Measurements from ENCODE around the gene PSMG1.
"Not testable (repeated sequence)": the region's sequence is repeated elsewhere in the genome, so short reads cannot be mapped to it uniquely, and the experiment has no call there.

PSMG1 gene

DNA sequence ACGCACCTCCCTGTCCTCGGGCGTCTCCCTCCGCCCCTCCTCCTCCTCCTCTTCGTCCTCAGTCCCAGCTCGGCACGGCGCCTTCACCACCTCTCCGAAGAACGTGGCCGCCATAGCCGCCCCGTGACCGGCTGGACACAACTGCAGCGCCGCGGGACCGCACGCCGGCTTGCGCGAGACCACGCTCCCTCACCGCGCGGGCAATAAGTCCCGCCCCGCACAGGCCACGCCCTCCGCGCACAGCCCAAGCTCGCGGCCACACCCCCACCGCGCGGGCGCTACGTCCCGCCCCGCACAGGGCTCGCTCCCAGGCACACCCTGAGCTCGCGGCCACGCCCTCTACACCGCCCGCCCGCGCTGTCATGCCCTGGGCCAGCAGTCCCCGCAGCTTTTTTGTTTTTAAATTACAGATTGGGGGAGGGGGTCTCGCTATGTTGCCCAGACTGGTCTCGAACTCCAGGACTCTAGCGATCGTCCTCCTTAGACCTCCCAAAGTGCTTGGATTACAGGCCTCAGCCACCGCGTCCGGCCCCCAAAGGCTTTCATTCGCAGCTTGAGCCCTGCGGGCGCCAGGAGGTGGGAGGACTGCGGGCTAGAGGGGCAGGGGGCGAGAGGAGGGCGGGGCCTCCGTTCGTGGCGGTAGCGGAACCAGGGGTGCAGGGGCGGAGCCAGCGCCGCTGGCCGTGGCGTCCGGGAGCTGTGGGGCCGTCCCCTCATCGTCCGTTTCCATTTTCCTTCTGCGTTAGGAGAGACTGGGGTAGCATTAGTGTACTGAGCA is at the start of gene PSMG1:
Gene PSMG1 (minus strand): TSS at position 180 of the 778 bp plus-strand sequence. CDS start 66 bp downstream, at position 114.
- peak in 50 of 51 donors; percentile 42 to 94 (median 81) for DNase-seq

- DNase-seq: no peak
Observed at GRCh38 chr21:39232861-39233291, 49.6 kb upstream of the PSMG1 start.

- DNase-seq: no peak
Observed at GRCh38 chr21:39224930-39225329, 41.7 kb upstream of the PSMG1 start.

- DNase-seq: no peak
Observed at GRCh38 chr21:39221997-39222486, 38.8 kb upstream of the PSMG1 start.

DNA sequence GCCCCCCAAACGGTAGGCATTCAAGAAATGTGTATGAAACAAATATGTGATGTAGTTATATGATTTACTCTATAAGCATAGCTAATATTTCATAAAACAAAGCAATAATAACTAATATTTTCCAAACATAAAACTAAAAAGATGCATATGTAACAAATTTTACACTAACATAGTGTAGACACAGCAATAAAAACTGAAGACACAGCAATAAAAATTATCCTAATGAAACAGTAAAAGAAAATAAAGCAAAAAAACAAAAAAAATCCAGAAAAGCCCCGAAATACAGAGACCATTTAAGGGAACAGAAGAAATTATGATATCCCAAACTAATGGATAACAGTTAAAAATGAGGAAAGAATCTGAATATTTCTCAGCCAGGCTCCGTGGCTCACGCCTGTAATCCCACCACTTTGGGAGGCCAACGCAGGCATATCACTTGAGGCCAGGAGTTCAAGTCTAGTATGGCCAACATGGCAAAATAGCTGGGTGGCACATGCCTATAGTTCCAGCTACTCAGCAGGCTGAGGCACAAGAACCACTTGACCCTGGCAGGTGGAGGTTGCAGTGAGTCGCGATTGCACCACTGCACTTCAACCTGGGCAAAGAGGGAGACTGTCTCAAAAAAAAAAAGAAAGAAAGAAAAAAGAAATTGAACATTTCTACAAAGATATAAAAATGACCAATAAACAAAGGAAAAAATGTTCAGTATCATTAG is 38.2 kb upstream of the PSMG1 start:
- no peak for DNase-seq

DNA sequence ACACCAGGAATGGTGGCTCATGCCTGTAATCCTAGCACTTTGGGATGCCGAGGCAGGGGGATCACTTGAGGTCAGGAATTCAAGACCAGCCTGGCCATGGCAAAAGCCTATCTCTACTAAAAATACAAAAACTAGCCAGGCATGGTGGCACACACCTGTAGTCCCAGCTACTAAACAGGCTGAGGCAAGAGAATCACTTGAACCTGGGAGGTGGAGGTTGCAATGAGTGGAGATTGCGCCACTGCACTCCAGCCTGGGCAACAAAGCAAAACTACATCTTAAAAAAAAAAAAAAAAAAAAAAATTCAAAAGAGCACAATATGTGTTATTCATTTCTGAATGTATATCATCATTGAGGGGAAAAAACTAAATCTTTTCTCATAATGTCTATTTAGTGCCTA is 37.6 kb upstream of the PSMG1 start:
- not testable (repeated sequence) for DNase-seq

- peak in 1 of 51 donors; percentile 26 for DNase-seq
Observed at GRCh38 chr21:39220150-39220549, 36.9 kb upstream of the PSMG1 start.

DNA sequence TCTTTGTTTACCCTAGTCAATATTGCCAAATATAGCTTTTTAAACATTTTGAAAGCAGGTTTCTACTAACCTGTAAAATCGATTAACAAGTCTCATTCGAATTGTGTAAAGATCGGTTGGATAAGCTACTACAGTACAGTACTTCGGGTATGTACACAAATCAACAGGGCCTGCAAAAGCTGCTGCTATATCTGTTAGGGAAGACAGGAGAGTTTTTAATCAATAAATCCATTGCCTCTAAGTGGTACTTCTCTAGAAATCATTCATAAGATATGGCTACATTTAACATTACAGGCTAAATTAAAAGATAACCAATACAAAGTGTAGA is 34.8 kb upstream of the PSMG1 start:
- no peak for DNase-seq

DNA sequence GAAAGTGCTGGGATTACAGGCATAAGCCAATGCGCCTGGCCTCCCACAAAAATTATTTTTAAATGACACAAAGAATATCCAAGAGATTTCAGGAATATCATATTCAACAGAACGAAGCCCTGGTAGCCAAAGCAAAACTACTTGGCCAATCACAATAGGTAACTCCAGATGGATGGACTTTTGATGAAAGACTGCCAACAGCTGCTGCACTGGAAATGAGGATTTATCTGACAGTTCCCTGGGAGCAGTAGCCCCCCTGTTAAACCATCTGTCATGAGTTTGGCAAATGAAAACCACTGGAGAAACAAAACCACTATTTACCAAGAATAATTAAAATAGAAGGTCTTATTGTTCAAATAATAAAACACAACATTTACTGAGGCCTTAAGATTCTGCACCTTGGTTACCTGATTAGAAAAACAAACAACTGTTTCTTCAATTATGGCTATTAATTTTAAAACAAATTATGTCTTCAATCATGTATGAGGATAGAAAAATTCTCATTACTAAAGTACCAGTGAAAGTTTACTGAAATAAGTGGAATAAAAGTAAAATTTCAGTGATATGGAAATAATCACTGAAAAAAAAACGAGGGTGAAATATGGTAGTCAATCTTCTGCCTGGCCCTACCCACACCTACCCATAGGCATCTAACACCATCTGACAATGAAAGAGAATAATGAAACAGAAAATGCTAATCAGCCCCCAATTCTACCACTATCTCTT is 34.3 kb upstream of the PSMG1 start:
- no peak for DNase-seq

GRCh38 chr21:39216290-39216689 is 33.0 kb upstream of the PSMG1 start:
- no peak for DNase-seq

GRCh38 chr21:39215078-39215477 is 31.8 kb upstream of the PSMG1 start:
- DNase-seq: no peak

DNA sequence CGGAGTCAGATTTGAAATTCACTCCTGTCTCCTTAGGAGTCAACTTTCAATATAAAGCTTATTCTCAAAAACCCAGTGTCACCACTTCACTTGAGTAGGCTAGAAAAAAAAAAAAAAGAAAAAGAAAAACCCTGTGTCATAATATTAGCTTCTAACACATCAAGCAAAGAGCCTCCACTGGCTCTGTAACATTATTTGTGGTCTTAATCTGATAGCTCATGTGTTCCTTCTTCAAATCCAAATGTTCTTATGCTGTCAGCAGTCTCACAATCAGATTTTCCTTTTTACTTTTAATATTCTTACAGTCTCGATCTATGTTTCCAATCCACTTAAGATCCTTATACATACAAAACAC is 26.1 kb upstream of the PSMG1 start:
- DNase-seq: no peak

- no peak for DNase-seq
Observed at GRCh38 chr21:39208624-39209333, 25.5 kb upstream of the PSMG1 start.

GRCh38 chr21:39204134-39204533 is 20.9 kb upstream of the PSMG1 start:
- no peak for DNase-seq

DNA sequence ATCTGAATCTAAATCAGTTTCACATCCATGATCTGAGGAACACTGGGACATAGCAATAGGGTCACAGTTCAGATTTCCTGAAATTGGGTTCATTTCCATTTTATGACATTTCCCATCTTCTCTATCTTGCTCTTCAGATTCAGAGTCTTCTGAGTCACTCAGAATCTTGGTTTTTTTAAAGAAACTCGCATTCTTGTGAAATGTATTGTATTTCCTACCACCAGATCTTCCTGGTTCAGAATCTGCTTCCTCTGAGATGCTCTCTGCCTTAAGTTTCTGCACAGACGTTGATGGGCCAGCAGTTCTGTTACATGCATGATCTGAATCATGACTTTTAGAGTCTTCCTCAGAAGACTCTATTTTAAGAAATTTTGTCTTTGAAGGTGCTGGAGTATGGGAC is 15.5 kb upstream of the PSMG1 start:
- no peak for DNase-seq

GRCh38 chr21:39197448-39198233 is 14.4 kb upstream of the PSMG1 start:
- no peak for DNase-seq

DNA sequence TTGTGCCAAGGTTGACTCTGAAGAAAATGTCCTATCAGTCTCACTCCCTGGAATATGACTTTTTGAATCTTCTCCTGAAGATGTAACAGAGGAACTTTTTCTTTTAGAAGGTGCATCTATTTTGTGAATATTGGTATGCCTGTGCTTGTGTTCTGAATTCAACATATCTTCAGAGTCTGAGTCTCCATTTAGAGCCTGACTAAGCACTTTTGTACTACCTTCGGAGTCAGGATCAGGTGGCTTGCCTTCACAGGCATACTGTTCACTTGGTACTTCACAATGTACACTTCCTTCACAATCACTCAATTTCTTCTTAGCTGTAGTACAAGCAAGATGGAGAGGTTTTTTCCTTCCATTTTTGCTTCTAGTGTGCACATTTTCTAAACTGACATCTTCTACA is 13.6 kb upstream of the PSMG1 start:
- no peak for DNase-seq

DNA sequence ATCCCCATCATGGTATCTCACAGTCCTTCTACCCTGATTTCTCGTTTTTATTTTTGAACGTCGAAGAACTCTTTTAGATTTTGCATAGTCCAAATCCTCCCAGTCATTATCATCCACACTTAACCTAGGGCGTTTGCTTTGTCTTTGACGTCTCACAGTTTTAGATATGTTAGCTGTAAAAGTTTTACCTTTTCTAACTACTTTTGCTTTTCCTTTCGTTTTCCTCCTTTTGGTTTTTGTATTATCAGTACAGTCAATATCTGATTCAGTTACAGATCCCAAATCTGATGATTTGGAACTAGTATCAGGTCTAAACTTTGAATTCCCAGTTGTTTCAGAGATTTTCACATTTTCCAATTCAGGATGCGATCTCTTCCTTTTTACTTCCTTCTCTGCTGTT is 13.1 kb upstream of the PSMG1 start:
- no peak for DNase-seq

DNA sequence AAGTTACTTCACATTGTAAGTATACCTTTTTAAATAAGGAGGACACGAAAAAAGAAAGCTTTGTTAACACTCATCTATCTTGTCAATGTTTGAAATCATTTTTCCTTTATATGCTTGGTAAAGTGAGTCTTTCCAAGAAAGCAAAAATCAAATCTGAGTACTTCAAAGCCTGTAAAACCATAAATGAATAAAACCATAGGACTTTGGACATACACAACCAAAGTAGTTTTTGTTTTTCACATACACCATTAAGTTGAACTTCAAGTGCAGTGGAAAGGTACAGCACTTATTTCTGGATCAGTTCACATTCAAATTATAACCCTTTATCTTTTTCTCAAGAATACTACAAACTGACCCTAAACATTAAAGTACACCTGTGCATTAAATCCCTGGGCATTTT is 10.1 kb upstream of the PSMG1 start:
- DNase-seq: no peak

- no peak for DNase-seq
Observed at GRCh38 chr21:39189857-39190604, 6.8 kb upstream of the PSMG1 start.
